Body of pancreas (tissue), 4 donors: Measurements from ENCODE around the gene GSG1L.

Source experiments
- POLR2A ChIP-seq, 3 donors: fragments of 450-650 bp; IDR thresholded peaks; one replicate each; pipeline ENCODE4 v1.6.1; 2016; ENCODE audit warnings: antibody characterized with exemption in 3 of 3, mild to moderate bottlenecking in 2 of 3
- TF ChIP-seq, protein P1 (sequence below), 7 experiments: fragments of 450-650 bp in 4 of 7; fragments of 200-600 bp in 3 of 7; sonication (generic) in 3 of 7; IDR thresholded peaks; one replicate each; pipeline ENCODE4 v1.5.1; 2016 to 2019; ENCODE audit warnings: antibody characterized with exemption in 7 of 7

DNA sequence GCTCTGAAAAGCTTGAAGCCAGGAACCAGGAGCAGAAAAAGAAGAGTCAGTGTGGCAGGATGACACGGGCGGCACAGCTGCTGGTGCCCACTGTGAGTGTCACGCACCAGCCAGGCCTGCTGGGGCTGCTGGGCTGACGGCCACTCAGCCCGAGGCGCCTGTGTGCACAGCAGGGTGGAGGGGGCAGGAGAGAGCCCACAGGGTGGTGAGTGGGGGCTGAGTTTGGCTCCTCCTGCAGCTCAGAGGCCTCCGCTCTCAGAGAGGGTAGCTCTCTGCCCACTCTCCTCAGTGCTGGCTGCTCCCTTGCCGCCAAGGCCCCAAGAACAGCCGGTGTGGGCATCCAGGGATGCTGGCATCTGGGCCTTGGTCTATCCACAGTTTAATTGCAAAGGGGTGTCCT is 59.6 kb downstream of the GSG1L start:
- TF ChIP-seq, protein P1, sequence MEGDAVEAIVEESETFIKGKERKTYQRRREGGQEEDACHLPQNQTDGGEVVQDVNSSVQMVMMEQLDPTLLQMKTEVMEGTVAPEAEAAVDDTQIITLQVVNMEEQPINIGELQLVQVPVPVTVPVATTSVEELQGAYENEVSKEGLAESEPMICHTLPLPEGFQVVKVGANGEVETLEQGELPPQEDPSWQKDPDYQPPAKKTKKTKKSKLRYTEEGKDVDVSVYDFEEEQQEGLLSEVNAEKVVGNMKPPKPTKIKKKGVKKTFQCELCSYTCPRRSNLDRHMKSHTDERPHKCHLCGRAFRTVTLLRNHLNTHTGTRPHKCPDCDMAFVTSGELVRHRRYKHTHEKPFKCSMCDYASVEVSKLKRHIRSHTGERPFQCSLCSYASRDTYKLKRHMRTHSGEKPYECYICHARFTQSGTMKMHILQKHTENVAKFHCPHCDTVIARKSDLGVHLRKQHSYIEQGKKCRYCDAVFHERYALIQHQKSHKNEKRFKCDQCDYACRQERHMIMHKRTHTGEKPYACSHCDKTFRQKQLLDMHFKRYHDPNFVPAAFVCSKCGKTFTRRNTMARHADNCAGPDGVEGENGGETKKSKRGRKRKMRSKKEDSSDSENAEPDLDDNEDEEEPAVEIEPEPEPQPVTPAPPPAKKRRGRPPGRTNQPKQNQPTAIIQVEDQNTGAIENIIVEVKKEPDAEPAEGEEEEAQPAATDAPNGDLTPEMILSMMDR (IDR thresholded peaks at IDR 0.05), result no peak
- TF ChIP-seq POLR2A (IDR thresholded peaks at IDR 0.05), result no peak
